ENCODE measurements around the gene ZNF792.
"Not testable (repeated sequence)": the region's sequence is repeated elsewhere in the genome, so short reads cannot be mapped to it uniquely, and the experiment has no call there.

Gene ZNF792

GRCh38 chr19:34963573-34964406, at the start of gene ZNF792:
Gene ZNF792 (minus strand): TSS chr19:34964229. CDS start chr19:34963662, 567 bp downstream.
- peak; percentile 75 for DNase-seq (ENCODE audit: low spot score)

GRCh38 chr19:35013041-35013819, 49.2 kb upstream of the ZNF792 start:
- DNase-seq (ENCODE audit: low spot score): peak; percentile 98

GRCh38 chr19:35011737-35012682, 48.0 kb upstream of the ZNF792 start:
- no peak for DNase-seq (ENCODE audit: low spot score)

- DNase-seq (ENCODE audit: low spot score): no peak
These were observed 47.2 kb upstream of the ZNF792 start for GRCh38 chr19:35011091-35011689.

GRCh38 chr19:35009424-35010415, 45.7 kb upstream of the ZNF792 start:
- DNase-seq (ENCODE audit: low spot score): no peak

- DNase-seq (ENCODE audit: low spot score): no peak
These were observed 44.9 kb upstream of the ZNF792 start for GRCh38 chr19:35008891-35009341.

- DNase-seq (ENCODE audit: low spot score): not testable (repeated sequence)
These were observed 43.4 kb upstream of the ZNF792 start for GRCh38 chr19:35007427-35007826.

- DNase-seq (ENCODE audit: low spot score): no peak
These were observed 43.0 kb upstream of the ZNF792 start for GRCh38 chr19:35006999-35007365.

- peak; percentile 97 for DNase-seq (ENCODE audit: low spot score)
These were observed 42.4 kb upstream of the ZNF792 start for GRCh38 chr19:35006342-35006998.

- not testable (repeated sequence) for DNase-seq (ENCODE audit: low spot score)
These were observed 41.9 kb upstream of the ZNF792 start for GRCh38 chr19:35006007-35006341.

- DNase-seq (ENCODE audit: low spot score): peak; percentile 14
These were observed 41.4 kb upstream of the ZNF792 start for GRCh38 chr19:35005256-35005977.

GRCh38 chr19:35004517-35005255, 40.7 kb upstream of the ZNF792 start:
- DNase-seq (ENCODE audit: low spot score): no peak

- DNase-seq (ENCODE audit: low spot score): no peak
These were observed 38.1 kb upstream of the ZNF792 start for GRCh38 chr19:35002037-35002535.

- DNase-seq (ENCODE audit: low spot score): no peak
These were observed 36.8 kb upstream of the ZNF792 start for GRCh38 chr19:35000647-35001501.

- no peak for DNase-seq (ENCODE audit: low spot score)
These were observed 36.3 kb upstream of the ZNF792 start for GRCh38 chr19:35000338-35000646.

- peak; percentile 90 for DNase-seq (ENCODE audit: low spot score)
These were observed 35.7 kb upstream of the ZNF792 start, which contains the start of gene GRAMD1A for GRCh38 chr19:34999498-35000337. Gene GRAMD1A (plus strand): TSS chr19:35000323. CDS start chr19:35000479, 156 bp downstream.
